HG03025 (cell line): Measurements from ENCODE around the gene HMBS.
A peak's percentile ranks its signal among the peaks of the same experiment; 100 is the strongest.

Experiments used
- ATAC-seq: cut with Tn5 transposase; IDR thresholded peaks from one replicate; pipeline ENCODE4 v1.9.1; 2021; ENCODE audit warnings: mild to moderate bottlenecking, moderate library complexity; ENCODE audit not compliant: unreplicated experiment, low FRiP score

The HMBS gene

DNA sequence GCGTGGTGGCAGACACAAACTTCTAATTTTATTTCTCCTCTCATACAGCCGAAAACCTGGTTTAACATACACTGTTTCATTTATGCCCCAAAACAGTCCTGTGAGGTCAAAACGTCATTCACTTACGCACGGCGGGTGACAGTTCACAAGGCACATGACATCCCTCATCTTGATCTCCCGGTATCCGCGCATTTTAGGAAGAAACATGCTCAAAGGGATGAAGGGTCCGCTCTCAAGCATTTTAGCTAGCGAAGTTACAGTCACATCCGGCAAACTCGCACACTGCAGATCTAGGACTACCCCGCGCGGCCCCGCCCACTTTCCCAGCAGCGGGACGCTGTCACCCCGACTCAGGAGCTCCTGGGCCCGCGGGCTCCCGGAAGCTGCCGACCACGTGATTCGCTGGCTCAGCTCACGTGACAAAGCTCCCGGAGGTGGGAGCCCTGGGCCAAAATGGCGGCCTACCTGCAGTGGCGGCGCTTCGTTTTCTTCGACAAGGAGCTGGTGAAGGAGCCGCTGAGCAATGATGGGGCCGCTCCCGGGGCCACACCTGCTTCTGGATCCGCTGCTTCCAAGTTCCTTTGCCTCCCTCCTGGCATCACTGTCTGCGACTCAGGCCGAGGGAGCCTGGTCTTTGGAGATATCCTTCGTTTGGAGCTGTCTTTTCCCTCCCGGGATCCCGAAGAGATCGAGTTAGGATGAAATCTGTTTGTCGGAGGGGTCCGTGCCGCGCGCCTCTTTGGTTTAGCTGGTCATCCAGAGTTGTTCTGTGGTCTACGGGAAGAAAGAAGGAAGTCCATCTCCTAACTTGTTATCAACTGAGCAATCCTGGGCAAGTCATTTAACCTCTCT lies 17.1 kb upstream of the HMBS start, which contains the start of gene VPS11:
VPS11 (plus strand) TSS at position 448 of the 852 bp plus-strand sequence; CDS start at position 454, 6 bp downstream.
- peak; percentile 77 for ATAC-seq

DNA sequence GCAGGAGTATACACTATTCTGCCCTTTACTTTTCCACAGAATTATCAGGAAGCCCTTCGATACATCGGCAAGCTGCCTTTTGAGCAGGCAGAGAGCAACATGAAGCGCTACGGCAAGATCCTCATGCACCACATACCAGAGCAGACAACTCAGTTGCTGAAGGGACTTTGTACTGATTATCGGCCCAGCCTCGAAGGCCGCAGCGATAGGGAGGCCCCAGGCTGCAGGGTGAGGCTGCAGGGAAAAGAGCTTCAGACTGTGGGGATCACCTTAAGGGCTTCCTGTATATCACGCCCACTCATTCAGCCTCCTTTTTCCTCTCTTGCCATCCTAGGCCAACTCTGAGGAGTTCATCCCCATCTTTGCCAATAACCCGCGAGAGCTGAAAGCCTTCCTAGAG lies 6.8 kb upstream of the HMBS start:
- no peak for ATAC-seq

DNA sequence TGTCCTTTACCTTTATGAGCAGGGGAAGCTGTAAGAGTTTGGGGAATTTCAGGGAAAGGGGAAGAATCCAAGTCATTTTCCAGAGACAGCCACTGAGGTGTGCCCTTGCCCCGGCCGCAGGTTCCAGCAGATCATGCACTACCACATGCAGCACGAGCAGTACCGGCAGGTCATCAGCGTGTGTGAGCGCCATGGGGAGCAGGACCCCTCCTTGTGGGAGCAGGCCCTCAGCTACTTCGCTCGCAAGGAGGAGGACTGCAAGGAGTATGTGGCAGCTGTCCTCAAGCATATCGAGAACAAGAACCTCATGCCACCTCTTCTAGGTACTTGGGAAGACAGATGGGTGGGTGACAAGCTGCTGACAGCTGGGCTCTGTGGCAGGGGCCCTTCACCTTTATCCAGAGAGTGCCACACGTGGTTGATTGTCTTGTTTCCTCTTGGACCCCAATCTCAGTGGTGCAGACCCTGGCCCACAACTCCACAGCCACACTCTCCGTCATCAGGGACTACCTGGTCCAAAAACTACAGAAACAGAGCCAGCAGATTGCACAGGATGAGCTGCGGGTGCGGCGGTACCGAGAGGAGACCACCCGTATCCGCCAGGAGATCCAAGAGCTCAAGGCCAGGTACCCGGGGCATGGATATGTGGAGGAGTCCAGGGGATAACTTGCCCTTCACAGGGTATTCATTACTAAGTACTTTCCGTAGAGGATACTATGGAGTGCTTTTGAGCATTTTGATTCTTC lies 5.8 kb upstream of the HMBS start:
- ATAC-seq = no peak

DNA sequence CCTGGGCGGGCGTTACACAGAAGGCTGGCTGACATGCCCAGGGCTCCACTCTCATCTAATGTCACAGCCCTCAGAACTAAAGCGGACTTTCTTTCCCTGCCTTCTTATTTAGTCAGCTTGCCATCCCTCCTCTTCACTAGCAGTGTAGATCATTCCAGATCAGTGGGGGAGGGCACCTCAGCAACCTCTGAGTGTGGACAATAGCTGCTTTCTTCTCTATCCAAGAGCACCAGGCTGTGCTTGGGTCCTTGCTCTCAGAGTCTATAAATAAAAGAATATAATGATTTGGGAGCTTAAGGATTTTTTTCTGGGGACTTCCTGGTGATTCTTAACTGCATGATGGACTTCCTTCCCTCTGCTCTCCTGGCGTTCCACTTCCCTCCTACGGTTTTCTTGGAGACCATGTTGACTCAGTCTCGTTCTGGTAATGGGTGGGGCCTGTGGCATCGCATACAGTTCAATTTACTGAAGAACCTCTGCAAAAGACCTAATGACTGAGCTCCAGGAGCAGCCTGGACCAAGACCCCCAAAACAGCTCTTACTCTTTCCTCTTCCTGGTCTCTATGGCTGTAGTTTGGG lies 2.9 kb upstream of the HMBS start:
- no peak for ATAC-seq

DNA sequence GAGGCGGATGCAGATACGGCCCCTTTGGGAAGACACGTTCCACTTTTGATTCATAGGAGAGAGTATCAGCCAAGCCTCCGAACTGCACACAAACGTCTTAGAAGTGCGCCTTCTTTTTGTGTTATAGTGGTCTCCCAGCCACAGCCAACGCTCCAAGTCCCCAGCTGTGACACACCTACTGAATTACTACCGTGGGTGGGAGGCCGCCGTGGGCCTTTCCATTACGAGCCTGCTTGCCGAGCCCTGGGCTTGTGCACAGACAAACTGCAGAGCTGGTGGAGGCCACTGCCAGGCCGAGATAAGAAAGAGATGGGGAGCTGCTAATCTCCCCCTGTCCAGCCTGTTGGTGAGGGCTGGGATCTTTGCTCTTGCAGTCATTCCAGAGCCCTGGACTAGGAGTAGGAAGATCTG lies 761 bp downstream of the HMBS start:
- peak; percentile 7 for ATAC-seq

DNA sequence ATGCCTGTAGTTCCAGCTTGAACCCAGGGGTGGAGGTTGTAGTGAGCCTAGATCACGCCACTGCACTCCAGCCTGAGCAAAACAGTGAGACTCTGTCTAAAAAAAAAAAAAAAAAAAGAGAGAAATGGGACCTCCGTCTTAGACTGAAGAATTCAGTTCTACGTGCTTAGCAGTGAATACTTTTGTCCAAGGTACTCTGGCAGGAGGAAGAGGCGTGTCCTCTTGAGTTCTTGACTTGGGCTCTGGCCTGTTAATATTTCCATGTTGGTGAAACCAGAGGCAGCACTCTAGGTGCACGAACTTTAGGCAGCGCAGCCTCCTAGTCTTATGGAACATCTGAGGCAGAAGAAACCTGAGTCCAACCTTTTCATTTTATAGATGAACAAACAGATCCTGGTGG lies 2.4 kb downstream of the HMBS start:
- ATAC-seq = no peak

DNA sequence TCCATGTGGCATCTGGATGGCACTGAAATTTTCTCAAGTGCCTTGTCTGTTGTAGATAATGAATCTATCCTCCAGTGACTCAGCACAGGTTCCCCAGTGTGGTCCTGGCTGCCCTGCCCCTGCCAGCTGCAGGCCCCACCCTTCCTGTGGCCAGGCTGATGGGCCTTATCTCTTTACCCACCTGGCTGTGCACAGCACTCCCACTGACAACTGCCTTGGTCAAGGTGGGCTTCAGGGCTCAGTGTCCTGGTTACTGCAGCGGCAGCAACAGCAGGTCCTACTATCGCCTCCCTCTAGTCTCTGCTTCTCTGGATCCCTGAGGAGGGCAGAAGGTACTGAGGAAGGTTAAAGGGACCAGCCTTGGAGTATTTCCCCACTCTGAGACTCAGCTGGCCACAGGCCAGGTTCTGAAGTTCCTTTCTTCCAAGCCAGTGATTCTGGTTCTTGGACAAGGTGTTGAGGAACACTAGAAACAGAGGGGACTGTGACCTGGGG lies 3.1 kb downstream of the HMBS start:
- no peak for ATAC-seq

DNA sequence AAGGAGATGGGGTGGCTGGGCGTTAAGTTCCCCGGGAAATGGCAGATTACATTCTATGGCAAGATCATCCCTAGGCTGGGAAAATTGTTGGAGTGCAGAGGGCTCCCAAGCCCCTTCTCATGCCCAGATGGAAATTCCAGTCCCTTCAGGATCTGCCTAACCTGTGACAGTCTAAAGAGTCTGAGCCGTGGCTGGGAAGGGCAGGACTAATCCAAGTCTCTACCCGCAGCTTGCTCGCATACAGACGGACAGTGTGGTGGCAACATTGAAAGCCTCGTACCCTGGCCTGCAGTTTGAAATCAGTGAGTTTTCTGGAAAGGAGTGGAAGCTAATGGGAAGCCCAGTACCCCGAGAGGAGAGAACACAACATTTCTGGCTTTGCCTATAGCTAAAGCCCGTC lies 3.7 kb downstream of the HMBS start:
- no peak for ATAC-seq

DNA sequence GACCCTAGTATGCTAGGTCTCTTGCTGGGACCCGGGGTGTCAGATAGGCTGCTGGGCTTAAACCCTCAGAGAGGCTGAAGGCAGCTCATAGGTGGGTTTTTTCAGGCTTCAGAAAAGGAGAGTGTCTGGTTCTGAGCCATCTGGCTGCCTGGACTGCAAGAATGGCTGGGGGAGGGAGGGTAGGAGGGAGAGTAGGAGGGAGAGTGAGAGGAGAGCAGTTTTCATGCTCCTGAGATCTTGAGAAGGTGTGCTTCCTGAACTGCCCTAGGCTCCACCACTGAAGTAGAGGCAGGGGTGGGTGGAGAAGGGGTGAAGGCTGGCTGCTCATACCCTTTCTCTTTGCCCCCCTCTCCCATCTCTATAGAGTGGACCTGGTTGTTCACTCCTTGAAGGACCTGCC lies 4.6 kb downstream of the HMBS start:
- no peak for ATAC-seq

DNA sequence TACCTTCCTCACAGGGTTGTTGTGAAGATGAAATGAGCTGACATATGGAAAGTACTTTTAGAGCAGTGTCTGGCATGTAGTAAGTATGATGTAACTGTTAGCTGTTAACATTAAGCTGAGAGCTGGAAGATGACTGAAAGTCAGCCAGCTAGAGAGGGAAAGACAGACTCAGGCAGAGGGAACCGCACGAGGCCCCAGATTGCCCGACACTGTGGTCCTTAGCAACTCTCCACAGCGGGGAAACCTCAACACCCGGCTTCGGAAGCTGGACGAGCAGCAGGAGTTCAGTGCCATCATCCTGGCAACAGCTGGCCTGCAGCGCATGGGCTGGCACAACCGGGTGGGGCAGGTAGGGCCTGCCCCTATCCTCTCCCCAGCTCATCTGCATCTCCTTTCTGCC lies 6.5 kb downstream of the HMBS start:
- no peak for ATAC-seq

DNA sequence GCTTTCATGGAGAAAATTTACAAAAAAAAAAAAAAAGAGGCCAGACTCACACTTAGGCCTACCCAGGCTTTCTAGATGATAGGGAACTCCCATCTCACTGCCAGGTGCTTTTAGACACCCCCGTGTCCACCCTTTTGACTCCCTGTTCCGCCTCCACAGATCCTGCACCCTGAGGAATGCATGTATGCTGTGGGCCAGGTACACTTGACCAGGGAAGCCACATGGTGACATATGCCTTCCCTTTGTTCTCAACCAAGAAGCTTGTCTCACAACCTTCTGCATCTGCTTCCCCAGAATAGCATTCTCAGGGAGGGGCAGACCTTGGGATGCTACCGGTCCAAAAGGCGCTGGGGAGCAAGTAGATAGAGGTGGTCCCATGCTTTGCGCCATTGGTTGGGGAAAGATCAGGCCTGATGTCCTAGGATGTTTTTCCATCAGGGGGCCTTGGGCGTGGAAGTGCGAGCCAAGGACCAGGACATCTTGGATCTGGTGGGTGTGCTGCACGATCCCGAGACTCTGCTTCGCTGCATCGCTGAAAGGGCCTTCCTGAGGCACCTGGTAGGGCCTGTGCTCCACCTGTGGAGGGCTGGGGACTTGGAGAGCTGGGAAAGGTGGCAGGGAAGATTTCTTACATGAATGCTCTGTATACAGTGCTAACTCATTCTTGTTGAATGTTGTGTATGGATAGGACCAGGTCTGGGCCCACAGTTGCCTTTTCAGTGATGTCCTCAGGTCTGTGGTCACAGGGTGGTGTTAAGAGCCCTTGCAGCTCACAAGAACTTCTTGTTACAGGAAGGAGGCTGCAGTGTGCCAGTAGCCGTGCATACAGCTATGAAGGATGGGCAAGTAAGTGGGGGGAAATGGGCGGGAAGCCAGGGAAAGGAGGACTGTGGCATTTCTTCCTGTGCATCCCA lies 7.5 kb downstream of the HMBS start:
- ATAC-seq = no peak

DNA sequence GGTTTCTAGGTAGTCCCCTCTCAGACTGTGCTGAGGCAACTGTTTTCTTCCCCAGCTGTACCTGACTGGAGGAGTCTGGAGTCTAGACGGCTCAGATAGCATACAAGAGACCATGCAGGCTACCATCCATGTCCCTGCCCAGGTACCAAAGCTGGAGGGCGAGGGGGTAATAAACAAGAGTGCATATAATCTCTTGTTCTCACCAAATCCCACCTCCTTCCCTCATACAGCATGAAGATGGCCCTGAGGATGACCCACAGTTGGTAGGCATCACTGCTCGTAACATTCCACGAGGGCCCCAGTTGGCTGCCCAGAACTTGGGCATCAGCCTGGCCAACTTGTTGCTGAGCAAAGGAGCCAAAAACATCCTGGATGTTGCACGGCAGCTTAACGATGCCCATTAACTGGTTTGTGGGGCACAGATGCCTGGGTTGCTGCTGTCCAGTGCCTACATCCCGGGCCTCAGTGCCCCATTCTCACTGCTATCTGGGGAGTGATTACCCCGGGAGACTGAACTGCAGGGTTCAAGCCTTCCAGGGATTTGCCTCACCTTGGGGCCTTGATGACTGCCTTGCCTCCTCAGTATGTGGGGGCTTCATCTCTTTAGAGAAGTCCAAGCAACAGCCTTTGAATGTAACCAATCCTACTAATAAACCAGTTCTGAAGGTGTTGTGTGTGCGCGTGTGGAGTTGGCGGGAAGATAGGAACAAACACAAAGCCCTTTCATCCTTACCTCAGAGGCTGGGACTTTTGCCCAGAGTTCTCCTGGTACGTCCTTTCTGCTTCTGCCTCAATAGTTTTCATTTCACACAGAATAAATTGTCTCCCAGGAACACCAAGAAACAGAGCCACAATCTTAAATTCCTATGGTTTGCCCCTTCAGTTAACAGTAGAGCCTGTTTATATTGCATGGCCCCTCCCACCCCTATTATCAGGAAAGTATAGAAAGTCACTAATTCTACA lies 8.5 kb downstream of the HMBS start:
- no peak for ATAC-seq

DNA sequence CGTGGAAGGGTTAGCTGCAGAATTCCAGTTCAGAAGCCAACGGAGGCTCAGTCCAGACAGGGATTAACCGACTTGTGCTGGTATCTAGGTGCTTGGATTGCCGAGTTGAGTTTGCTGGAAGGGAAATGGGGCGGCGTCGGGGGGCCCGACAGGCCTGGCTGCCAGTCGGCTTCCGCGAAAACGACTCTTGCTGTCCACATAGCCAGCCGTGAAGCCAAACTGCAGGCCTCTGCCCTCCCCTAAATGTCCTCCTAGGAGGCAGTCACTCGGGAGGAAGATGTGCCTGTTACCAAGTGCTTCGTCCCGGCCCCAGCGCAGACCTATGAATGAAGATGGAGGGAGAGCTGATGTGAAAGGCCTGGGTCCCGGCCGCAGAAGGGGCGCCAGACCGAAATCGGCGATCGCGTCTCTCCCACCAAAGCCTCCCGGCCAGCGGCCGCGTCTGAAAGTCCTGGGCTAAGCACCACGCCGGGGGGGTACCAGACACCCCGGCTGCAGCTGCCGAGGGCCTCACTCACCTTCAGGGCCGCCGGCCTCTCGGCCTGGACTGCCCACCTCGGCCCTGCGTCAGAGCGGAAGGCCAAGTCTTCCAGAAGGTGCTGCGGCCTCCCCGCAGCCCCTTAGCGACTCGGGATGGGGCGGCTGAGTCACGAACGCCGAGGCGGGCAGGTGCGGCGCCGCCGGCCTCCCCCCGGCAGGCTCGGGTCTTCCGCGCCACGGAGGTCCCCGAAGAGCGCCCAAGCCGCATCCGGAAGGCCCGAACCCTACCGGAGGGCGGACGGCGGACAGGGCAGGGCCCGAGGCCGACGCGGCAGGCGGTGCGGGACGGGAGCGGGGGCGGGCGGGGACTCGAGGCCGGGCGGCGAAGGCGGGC lies 9.5 kb downstream of the HMBS start:
- ATAC-seq = peak; percentile 3

DNA sequence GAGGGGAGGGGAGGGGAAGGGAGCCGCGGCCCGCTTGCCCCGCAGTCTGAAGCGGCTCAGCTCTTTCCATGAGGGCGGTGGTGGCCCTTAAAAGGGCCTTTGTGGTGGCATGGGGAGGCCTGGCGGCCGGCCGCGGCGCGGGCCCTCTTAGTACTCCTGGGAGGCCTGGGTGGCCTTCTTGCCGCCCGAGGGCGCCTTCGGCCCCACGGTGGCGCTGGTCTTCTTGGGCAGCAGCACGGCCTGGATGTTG lies 10.1 kb downstream of the HMBS start:
- ATAC-seq = peak; percentile 40

DNA sequence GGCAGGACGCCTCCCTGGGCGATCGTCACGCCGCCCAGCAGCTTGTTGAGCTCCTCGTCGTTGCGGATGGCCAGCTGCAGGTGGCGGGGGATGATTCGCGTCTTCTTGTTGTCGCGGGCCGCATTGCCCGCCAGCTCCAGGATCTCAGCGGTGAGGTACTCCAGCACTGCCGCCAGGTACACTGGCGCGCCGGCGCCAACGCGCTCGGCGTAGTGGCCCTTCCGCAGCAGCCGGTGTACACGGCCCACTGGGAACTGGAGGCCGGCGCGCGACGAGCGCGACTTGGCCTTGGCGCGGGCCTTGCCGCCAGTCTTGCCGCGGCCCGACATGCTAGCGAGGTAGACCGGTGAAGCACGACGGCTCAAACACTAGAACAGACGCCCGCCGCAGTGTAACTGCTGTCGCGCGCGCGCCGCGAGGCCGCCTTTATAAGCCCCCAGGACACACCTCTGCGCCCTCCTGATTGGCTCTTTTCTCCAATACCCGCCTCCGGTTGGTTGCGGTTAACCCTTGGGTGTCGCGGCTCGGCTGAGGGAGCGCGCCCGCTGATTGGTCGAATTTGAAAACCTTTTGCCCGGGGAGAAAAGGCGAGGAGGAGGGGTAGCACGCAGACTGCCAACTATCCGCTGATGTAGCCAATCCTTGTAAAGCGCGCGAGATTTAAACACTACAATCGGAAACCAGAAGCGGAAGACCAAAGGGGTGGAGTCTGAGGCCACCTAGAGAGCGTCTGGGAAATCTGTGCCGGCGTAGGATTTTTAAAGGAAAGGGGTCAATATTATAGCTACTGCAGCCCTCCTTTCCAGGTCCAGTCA lies 10.6 kb downstream of the HMBS start:
- ATAC-seq = peak; percentile 73

DNA sequence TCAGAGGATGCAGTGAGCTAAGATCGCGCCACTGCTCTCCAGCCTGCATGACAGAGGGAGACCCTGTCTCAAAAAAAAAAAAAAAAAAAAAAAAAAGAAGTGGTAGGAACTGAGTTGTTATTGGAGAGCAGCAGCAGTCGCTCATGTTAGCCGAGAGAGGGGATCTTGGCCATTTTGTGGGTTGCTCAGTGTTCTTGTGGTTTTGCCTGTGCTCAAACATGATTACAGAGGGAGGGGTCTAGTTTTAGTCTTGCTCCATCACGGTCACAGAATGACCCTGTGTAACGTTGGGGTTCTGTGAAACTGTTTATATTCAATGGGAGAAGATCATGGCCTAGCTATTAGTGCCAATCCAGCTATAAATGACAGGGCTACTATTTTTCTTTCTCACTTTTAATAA lies 15.0 kb downstream of the HMBS start:
- ATAC-seq = no peak

DNA sequence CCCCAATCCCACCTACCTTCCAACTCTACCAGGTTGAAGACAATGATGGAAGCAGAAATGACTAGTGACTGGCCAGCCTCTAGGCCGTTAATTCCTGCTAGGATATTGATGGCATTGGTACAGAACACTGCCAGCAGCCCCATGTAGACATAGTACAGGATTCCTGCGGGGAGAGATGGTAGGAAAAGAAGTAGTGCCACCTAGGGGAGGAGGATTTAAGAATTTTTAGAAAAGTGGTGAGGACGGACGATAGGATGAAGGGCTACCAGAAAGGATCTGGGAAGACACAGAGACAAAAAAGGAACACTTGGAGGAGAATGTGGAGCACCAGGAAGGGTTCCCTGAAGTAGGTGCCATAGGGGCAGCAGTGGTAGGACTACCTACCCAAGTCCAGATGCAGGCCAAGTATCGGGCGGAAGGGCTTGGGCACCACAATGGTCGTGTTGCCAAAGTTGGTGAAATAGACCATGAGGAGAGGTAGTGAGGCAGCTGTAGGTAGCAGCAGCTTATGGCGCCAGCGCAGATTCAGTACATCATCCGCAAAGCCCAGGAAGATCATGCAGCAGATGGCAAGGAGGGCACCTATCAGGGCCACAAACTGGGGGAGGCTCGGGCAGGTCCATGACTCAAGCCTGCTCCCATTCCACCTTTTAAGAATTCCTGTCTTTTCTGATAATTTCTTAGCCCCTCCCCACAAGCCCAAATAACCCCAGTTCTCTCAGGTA lies 15.7 kb downstream of the HMBS start:
- no peak for ATAC-seq
